Activated CD8-positive, alpha-beta memory T cell treated with anti-CD3 and anti-CD28 coated beads for 24 hours (primary cell): ENCODE results near the gene ACY1.
"Not testable (repeated sequence)": the region's sequence is repeated elsewhere in the genome, so short reads cannot be mapped to it uniquely, and the experiment has no call there.

Source experiments
- DNase-seq: peaks from one replicate; pipeline ENCODE4 v3.0.0-alpha.2; 2020

Gene ACY1

DNA sequence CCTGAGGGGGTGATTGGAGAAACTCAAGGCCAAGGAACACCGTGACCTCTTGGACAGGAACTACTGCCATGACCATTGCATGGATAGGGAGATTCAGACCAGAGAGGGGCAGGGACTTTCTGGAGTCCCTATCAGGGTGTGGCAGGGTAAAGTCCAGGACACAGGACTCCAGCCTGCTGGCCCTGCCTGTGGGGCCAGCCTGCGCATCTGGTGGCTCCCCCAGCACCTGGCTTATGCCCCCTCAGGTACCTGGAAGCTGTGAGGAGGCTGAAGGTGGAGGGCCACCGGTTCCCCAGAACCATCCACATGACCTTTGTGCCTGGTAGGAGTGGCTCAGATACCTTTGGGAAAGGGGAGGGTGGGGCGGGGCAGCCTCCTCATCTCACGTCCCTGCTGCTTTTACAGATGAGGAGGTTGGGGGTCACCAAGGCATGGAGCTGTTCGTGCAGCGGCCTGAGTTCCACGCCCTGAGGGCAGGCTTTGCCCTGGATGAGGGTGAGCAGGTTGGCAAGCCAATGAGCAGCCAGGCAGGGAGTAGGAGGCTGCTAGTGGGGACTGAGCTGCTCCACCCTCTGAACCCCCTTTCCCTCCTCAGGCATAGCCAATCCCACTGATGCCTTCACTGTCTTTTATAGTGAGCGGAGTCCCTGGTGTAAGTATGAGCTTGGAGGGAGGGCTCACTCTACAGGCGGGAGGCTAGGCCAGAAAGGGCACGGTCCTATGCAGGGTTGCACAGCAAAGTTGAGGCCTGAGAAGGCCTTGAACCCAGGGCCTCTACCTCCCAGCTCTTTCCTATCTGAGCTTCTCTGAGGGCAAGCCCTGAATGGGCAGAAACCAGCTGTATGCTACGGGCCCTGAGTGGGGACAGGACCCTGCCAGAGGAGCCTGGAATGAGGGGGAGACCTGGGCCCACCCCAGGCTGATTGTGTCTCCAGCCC is 2.9 kb downstream of the ACY1 start:
- DNase-seq = no peak

DNA sequence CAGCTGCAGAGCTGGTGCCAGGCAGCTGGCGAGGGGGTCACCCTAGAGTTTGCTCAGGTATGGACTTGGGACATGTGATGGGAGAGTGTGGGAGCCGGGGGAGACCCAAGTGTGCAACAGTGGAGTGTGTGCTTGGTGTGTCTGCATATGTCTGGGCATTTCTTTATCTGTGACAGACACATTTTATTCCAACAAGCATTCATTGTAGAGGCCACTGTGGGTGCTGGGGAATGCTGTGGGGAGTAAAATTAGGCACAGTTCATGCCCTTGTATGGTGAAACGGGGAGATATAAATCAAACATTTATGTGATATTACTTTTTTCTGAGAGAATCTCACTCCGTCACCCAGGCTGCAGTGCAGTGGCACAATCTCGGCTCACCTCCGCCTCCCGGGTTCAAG is 4.2 kb downstream of the ACY1 start:
- DNase-seq = no peak

- no peak for DNase-seq
Measured at GRCh38 chr3:51988286-51989146, 5.2 kb downstream of the ACY1 start.

GRCh38 chr3:51990501-51990971 is 7.2 kb downstream of the ACY1 start:
- DNase-seq = not testable (repeated sequence)

DNA sequence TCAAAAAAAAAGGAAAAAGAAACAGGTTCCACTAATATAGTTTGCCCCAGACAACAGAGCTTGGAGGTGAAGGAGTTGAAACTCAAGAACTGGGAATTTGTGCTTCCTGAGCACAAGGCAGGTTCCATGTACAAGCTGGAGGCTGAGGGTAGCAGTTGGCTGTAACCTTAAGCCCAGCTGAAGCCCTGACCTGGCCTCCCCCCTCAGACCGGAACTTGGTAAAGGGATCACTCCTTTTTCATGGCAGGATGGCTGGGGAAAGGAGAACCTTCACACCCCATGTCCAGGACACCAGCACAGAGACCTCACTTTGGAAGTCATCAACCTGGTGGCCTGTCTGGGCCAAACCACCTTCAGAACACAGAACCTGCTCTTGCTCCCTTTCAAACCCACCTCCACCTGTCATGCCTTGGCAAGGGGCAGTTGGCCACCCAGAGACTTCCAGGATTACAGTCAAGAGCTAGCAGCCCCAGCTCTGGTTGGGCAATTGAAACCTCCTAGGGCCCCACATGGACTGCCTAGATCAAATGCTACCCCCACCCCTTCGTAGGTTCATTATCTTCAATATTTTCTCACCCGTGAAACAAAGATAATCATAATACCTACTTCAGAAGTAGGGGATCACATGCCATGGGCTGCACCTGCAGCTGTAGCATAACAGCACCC is 8.8 kb downstream of the ACY1 start:
- DNase-seq = no peak

DNA sequence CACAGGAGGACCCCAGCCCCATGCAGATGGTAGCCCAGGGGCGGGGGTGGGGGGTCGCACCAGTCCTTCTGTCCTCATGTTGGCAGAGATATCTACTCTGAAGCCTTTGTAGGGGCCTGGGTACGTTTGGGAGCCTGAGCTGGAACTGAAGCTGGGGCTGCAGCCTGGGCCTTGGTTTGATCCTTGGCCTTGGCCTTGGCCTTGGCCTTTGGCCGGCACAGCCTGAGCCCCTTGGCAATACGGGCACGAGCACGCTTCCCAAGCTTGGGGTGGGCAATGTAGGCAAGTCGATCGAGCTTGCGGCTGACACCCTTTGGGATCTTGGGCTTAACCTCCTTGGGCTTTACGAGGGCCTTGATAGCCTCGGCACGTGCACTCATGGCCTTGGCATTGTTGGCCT is 10.3 kb downstream of the ACY1 start:
- DNase-seq = not testable (repeated sequence)

GRCh38 chr3:51994530-51994929 is 11.2 kb downstream of the ACY1 start:
- DNase-seq = no peak

DNA sequence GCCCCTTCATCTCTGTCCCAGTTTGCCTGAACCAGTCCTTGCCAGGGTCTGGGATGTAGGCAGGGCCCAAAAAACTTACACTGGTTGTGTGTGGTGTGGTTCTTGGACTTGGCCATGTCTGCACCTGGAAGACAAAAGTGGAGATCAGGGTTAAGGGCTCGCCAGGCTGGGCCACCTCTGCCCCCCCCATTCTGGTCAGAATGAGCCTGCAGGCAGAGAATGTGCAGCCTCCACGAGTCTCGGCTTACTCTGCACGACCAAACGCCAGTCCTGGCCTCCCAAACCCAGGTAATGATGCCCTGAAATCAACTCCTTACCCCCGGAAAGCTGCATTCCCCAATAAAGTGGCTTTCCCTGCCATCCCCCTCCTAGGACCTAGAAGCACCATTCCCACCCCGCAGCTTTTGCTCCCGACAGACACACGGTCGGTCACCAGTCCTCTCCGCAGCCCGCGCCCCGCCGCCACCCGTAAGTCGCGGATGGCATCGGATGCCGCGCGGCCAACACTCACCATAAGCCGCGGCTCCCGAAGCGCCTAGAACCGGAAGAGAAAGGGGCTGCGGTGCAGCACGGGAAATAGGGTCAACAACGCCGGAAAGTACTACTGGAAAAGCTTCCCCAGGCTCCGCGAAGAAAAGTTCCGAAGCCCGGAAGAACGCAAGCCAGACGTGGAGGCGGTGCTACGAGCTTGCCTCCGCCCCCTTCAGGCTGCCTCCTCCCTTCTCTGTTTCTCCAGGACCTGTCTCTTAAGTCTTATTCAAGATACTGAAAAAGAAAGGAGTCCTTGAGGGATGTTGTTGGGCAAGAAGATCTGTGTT is 12.2 kb downstream of the ACY1 start, which contains the start of gene RPL29:
Gene RPL29, minus strand, starts transcription at position 550 of the 818 bp plus-strand sequence. Its CDS starts 434 bp downstream, at position 116.
- DNase-seq = peak; percentile 95

DNA sequence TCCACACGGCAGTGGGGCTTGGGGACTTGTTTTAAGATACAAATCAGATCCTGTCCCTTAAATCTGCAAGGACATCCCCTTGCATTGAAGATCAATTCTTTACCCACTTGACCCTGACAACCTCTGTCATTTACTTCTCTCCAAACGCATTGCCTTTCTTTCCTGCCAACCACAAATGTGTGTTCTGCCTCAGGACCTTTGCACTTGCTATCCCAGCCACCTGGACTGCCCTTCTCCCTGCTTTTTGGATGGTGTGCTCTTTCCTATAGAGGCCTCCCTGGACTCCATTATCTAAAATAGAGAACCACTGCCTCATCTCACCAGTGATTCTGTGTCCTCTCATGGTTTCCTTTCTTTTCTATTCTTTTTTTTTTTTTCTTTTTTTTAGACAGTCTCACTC is 13.8 kb downstream of the ACY1 start:
- no peak for DNase-seq

DNA sequence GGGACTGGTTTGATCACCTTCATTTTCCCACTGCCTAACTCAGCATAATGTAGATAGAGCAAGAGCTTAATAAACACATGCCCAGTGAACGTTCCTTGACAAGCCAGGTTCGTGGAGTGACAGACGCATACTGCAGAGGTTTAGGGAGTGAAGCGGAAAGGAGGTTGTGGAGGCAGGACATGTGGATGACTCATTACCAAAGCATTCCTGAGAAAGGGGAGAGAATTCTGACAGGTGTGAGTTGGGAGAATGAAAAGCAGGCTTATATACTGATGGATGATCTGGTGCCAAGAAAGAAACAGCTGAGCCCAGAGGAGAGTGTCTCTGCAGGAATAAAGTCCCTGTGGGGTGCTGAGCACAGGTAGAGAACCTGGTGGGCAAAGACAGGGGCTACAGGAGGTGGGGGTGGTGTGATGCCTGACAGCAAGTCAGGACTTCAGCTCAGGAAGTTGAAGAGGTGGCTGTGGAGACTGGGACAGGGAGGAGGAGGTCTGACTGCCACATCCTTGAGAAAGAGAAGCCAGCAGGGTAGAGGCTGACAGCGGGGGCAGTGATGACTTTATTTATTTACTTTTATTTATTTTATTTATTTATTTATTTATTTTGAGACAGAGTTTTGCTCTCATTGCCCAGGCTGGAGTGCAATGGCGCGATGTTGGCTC is 14.7 kb downstream of the ACY1 start:
- DNase-seq = no peak

DNA sequence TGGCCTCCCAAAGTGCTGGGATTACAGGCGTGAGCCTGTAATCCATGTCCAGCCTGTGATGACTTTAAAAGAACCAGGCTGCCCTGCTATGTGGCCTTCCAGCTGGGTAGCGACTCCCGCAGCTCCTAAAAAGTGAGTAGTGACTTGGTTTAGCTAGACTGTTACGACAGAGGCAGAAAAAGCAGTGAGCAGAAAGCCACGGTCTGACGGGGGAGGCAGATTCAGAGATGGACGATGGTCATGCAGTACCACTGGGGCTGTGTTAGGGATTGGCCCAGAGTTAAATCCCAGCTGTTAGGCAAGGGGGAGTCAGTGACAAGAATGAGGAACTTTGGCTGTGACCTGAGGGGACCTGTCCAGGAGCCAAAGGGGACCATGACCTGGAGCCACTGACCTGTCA is 15.4 kb downstream of the ACY1 start:
- no peak for DNase-seq

- no peak for DNase-seq
Measured at GRCh38 chr3:51999846-52000245, 16.5 kb downstream of the ACY1 start.

GRCh38 chr3:52001443-52001974 is 18.2 kb downstream of the ACY1 start:
- DNase-seq = peak; percentile 96

GRCh38 chr3:52002748-52003147 is 19.4 kb downstream of the ACY1 start:
- DNase-seq = no peak

DNA sequence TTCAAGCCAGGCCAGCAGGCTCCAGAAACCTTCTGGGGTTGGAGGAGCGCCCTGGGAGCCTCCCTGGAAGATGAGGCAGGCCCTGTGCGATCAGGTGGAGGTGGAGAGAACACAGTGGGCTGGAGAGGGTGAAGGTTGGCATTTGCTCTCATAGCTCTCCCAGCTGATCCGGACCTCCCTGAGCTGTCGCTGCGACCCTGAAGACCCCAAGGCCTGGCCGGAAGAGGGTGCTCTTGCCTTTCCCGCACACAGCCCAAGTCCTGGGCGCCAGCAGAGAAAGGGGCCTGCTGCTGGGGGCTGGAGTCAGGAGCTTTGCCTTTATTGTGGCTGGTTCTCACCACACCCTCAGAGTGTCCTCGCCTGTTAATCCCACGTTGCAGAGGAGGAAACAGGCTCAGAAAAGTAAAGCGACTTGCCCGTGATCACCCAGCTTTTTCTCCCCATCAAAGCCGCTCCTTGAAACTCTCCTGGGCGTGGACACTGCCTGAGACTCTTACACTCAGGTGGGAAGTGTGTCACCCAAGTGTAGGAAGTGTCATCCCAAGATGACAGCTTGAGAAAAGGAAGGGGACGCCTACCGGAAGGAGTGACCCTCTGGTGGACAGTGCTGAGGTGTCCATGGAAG is 20.9 kb downstream of the ACY1 start:
- DNase-seq = no peak

GRCh38 chr3:52004906-52005395 is 21.6 kb downstream of the ACY1 start:
- no peak for DNase-seq

- no peak for DNase-seq
Measured at GRCh38 chr3:52005571-52005986, 22.2 kb downstream of the ACY1 start.

- no peak for DNase-seq
Measured at GRCh38 chr3:52006017-52006819, 22.9 kb downstream of the ACY1 start.

DNA sequence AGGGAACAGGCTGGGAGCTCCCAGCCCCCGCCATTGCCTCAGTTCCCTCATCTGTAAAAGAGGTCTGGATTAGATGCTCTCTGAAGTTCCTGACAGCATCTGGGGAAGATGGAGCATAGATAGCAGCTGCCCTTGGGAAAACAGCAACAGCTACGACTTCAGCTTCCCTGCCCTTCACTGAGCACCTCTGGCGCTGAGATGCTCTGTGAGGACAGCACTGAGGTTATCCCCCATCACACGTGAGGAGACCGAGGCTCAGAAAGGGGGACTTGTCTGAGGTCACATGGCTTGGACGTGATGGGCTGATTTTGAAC is 23.4 kb downstream of the ACY1 start:
- no peak for DNase-seq

- DNase-seq = no peak
Measured at GRCh38 chr3:52007291-52007690, 24.0 kb downstream of the ACY1 start.
